Glomerular visceral epithelial cell (primary cell): ENCODE results near the gene MYO3B.

Experiments used
- DNase-seq: peaks from one replicate; pipeline ENCODE4 v3.0.0-alpha.2; 2016; ENCODE audit errors: extremely low spot score

The MYO3B gene

DNA sequence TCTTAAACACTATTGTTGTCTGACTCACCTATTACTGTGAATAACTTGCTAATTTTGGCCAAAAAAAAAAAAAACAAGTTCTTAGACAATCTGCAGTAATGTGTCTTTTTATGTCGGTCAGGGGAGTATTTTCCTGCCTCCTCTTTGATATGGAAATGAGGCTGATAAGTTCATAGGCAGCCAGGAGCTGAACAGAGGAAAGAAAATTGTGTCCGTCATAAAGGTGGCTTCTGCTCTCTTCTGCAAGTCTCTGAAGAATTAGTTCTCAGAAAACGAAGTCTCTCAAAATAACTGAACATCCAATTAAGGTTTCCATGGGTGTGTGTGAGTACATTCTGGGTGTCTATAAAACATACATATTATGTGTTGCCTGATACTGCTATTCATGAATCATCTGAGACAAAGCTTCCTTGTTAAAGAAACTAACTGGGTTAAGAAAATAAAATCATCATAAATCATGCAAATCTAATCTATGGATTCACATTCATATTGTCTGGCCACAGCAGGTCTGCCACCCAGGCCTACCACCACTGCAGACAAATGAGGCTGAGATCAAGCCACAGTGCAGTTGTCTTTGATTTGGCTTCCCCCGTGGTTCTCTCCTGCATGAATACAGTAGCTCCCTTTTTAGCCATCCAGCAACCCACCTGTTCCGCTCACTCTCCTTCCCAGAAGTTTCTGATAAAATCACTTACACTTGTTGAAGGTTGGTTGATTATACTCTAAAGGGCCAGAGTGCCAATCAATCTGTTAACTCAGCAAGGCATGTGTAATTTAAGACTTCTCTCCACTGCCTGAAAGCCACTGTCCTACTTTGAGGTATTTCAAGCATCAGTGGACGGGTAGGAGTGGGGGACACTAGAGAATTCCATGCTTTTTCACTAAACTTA, 517.8 kb downstream of the MYO3B start:
- DNase-seq = no peak

DNA sequence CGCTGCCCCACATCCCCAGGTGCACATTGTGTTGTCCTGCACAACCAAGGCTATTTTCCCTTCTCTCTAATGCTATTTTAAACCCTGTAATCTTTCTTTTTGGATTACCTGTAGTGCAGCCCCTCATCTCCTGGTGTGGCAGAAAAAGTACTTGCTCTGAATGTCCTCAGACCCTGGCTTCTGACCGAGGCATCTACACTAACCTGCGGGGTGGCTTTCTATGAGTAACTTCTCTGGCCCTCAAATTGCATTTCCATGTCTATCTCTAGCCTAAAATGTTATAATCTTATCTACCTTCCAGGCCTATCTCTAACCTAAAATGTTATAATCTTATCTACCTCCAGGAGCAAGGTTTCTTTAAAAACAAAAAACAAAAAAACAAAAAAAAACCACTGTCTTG, 519.0 kb downstream of the MYO3B start:
- no peak for DNase-seq

DNA sequence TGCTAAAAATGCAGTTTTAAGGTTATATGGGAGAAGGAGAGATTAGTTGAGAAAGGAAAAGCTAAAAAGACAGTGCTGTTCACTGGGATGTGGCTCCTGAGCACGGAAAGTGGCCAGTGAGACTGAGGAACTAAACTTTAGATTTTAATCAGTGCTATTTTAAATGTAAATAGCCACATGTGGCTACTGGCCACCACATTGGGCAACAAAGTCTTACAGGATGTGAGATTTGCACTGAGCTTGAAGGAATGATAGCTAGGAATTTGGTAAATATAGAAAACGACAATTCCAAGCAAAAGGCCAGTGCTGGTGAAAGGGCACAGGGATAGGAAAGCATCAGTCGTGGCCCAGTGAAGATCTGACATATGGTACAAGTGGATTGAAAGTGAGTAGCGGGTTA, 523.1 kb downstream of the MYO3B start:
- DNase-seq = no peak

DNA sequence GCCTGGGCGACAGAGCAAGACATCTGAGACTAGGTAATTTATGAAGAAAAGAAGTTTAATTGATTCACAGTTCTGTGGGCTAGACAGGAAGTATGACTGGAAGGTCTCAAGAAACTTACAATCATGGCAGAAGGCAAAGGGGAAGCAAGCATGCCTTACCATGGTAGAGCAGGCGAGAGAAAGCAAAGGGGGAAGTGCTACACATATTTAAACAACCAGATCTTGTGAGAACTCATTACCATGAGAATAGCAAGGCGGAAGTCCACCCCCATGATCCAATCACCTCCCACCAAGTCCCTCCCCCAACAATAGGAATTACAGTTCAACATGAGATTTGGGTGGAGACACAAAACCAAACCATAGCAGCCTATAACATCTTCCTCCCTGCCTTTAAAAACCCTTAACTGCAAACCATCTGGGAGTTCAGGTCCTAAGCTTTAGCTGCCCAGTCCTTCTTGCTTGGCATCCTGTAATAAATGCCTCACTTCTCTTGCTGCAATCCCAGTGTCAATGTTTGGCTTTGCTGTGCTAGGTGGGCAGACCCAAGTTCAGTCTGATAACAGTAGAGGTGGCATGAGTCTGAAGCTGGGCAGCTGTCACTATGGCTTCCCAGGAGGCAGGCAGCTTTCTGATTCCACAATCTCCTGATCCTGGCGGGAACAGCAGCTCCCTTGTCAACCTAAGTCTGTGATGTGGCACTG, 526.0 kb downstream of the MYO3B start:
- no peak for DNase-seq
